ENCODE results near the gene OR2AE1. TPM values are rescaled to one million over a fixed set of nuclear protein-coding genes. Genes with fewer than 3 reads are reported as not detected.
"Not testable (repeated sequence)": the region's sequence is repeated elsewhere in the genome, so short reads cannot be mapped to it uniquely, and the experiment has no call there.

The OR2AE1 gene
- total RNA-seq, 1 donor from 2014 or later: 1.3 TPM

DNA sequence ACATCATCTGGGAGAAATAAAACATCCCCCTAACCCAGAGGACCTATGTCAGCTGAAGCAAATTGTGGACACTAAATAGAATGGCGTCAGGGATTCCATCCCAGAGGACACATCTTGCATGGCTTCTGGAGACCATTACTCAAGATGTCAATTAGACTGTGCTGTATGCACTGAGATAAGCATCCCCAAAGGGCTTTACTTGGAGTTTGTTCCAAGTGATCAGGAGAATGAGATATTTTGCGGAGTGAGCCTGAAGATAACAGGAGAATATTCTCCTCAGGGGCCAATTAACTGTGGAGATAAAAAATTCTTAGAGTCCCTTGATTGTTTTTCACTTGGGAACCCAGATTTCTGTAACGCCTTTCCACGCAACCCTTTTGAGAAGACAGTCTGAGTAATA is 4.5 kb upstream of the OR2AE1 start:
- POLR2A ChIA-PET: interaction anchor here (0.5 kb wide), 1 partner anchor 940 kb away, joined by 4 read pairs; no protein-coding TSS in a partner anchor

DNA sequence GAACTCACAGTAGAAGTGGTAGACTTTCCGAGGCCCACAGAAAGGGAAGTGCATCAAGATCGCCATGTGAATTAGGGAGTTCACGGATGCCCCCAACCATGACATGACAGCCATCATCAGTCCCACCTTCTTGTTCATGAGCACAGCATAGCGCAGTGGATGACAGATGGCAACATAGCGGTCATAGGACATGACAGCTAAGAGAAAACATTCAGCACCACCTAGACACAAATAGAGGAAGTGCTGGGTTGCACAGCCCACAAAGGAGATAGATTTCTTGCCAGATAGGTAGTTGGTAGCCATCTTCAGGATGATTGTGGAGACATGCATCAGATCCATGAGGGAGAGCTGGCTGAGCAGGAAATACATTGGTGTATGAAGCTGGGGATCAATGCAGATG is 342 bp downstream of the OR2AE1 start:
- DNase-seq (no peak), ATAC-seq (ENCODE audit: low read depth) (no peak)
- TF ChIP-seq, protein P1, sequence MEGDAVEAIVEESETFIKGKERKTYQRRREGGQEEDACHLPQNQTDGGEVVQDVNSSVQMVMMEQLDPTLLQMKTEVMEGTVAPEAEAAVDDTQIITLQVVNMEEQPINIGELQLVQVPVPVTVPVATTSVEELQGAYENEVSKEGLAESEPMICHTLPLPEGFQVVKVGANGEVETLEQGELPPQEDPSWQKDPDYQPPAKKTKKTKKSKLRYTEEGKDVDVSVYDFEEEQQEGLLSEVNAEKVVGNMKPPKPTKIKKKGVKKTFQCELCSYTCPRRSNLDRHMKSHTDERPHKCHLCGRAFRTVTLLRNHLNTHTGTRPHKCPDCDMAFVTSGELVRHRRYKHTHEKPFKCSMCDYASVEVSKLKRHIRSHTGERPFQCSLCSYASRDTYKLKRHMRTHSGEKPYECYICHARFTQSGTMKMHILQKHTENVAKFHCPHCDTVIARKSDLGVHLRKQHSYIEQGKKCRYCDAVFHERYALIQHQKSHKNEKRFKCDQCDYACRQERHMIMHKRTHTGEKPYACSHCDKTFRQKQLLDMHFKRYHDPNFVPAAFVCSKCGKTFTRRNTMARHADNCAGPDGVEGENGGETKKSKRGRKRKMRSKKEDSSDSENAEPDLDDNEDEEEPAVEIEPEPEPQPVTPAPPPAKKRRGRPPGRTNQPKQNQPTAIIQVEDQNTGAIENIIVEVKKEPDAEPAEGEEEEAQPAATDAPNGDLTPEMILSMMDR (IDR thresholded peaks at IDR 0.05): no peak
- intact Hi-C loops (cut with micrococcal nuclease): no loop called here
- CTCF ChIA-PET: no interaction called here
- H3K36me3 Mint-ChIP-seq (ENCODE audit: low read depth): peaks cover 1% of the 10 kb centered on the region
- no peaks in the 10 kb centered on the region for H3K4me1 Mint-ChIP-seq
- no peaks in the 10 kb centered on the region for H3K9me3 Mint-ChIP-seq
- no peak overlapping the region for H3K27ac Mint-ChIP-seq
- POLR2A ChIA-PET: no interaction called here
- no peaks in the 10 kb centered on the region for H3K27me3 Mint-ChIP-seq
- H3K4me3 Mint-ChIP-seq: no peak overlapping the region

More for the DNA sequence above, 4.5 kb upstream of the OR2AE1 start:
- no peaks in the 10 kb centered on the region for H3K4me1 Mint-ChIP-seq
- DNase-seq (no peak), ATAC-seq (ENCODE audit: low read depth) (no peak)
- no peaks in the 10 kb centered on the region for H3K9me3 Mint-ChIP-seq
- CTCF ChIA-PET: no interaction called here
- intact Hi-C loops (cut with micrococcal nuclease): no loop called here
- no peak overlapping the region for H3K27ac Mint-ChIP-seq
- TF ChIP-seq, protein P1 (IDR thresholded peaks at IDR 0.05): no peak
- H3K27me3 Mint-ChIP-seq: no peaks in the 10 kb centered on the region
- H3K4me3 Mint-ChIP-seq: no peak overlapping the region
- H3K36me3 Mint-ChIP-seq (ENCODE audit: low read depth): peaks cover 7% of the 10 kb centered on the region

DNA sequence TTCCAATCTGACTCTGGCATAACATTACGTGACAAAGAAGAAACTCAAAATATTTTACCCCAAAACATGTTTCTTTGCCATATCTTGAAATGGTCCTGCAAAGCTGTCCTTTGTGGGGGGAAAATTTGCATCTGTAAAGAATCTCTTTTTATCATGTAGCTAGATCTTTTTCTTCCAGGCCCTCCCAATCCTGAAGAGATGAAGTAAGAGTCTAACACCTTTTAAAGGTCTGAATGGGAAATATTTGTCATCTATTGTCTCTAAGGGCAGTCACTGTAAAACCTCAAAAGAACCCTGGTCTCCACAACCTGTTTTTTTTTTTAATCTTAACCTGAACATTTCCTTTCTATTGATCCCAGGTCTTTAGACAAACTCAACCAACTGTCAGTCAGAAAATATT is 8.6 kb downstream of the OR2AE1 start:
- H3K4me3 Mint-ChIP-seq: no peak overlapping the region
- CTCF ChIA-PET: interaction anchor here (0.6 kb wide), 1 partner anchor 83 kb away, joined by 4 read pairs; no protein-coding TSS in a partner anchor
- no peaks in the 10 kb centered on the region for H3K36me3 Mint-ChIP-seq (ENCODE audit: low read depth)
- DNase-seq: no peak
- no peak overlapping the region for H3K27ac Mint-ChIP-seq
- intact Hi-C loops (cut with micrococcal nuclease): no loop called here
- peaks cover 18% of the 10 kb centered on the region for H3K27me3 Mint-ChIP-seq
- TF ChIP-seq, protein P1 (IDR thresholded peaks at IDR 0.05): no peak
- ATAC-seq (ENCODE audit: low read depth): no peak
- H3K4me1 Mint-ChIP-seq: no peaks in the 10 kb centered on the region
- POLR2A ChIA-PET: no interaction called here
- peaks cover 9% of the 10 kb centered on the region for H3K9me3 Mint-ChIP-seq

DNA sequence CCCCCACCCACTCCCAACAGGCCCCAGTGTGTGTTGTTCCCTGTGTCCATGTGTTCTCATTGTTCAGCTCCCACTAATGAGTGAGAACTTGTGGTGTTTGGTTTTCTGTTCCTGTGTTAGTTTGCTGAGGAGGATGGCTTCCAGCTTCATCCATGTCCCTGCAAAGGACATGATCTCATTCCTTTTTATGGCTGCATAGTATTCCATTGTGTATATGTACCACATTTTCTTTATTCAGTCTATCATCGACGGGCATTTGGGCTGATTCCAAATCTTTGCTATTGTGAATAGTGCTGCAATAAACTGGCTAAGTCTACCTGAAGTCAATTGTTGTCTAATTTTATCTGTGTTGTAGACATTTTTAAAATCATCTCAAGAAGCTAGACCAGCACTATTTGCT is 9.4 kb downstream of the OR2AE1 start:
- H3K36me3 Mint-ChIP-seq (ENCODE audit: low read depth); CTCF ChIA-PET: not testable (repeated sequence)
- H3K27me3 Mint-ChIP-seq: peaks cover 23% of the 10 kb centered on the region

DNA sequence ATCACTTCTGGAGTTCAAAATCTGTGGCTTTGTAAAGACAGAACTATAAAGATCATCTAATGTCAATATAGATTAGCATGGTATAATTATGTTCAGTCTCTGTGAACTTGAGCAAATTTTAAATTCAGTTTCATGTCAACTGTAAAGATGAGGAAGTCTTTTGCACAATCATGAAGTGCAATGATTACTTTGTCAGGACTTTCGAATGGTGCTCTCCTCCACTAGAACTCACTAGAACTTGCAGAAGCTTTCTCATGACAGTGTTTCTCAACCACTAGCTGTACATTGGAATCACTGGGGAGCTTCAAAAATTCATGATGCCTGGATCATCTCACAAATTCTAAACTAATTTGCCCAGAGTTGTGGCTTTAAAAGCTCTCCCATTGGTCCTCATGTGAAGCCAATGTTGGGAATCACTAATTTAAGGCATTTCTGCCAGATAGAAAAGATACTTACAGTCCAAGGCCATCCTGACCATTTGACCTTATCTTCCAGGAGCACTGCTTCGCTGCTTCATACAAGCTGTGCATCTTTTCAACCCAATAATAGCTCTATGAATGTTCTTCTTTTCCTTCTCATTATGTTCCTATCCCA is 12.9 kb downstream of the OR2AE1 start:
- POLR2A ChIA-PET: no interaction called here
- peaks cover 9% of the 10 kb centered on the region for H3K9me3 Mint-ChIP-seq
- intact Hi-C loops (cut with micrococcal nuclease): no loop called here

More for the DNA sequence above, 9.4 kb downstream of the OR2AE1 start:
- POLR2A ChIA-PET; H3K9me3 Mint-ChIP-seq; ATAC-seq (ENCODE audit: low read depth); DNase-seq; H3K27ac Mint-ChIP-seq; intact Hi-C loops (cut with micrococcal nuclease); H3K4me1 Mint-ChIP-seq; H3K4me3 Mint-ChIP-seq: not testable (repeated sequence)

More for the DNA sequence above, 12.9 kb downstream of the OR2AE1 start:
- Mint-ChIP-seq H3K27me3 (peaks cover 30% of the 10 kb centered on the region), H3K4me3 (no peak overlapping the region), H3K36me3 (ENCODE audit: low read depth) (no peaks in the 10 kb centered on the region), H3K27ac (no peak overlapping the region), H3K4me1 (no peaks in the 10 kb centered on the region)
- ATAC-seq (ENCODE audit: low read depth) (no peak), DNase-seq (no peak)
- CTCF ChIA-PET: no interaction called here
- TF ChIP-seq, protein P1 (IDR thresholded peaks at IDR 0.05): no peak
